ENCODE results near the gene NCK1. TPM values are rescaled to one million over a fixed set of nuclear protein-coding genes. Genes with fewer than 3 reads are reported as not detected.

The NCK1 gene
- total RNA-seq, 2 experiments from 2014 or later, result 31.9 to 34.7 TPM

DNA sequence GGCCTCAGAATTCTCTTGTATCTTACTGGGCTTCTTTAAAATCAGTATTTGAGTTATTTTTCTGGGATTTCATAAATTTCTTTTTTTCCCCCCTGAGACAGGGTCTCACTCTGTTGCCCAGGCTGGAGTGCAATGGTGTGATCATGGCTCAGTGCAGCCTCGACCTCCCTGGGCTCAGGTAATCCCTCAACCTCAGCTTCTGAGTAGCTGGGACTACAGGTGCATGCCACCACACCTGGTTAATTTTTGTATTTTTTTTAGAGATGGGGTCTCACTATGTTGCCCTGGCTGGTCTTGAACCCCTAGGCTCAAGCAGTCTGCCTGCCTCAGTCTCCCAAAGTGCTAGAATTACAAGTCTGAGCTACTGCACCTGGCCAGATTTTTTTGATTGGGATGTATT lies 43.5 kb downstream of the NCK1 start:
- no peak overlapping the region for H3K27ac Mint-ChIP-seq

GRCh38 chr3:136906725-136907124 lies 44.7 kb downstream of the NCK1 start:
- H3K4me3 Mint-ChIP-seq, result no peak overlapping the region
- peaks cover 20% of the 10 kb centered on the region for H3K9me3 Mint-ChIP-seq
- DNase-seq, result no peak
- peak overlapping the region; percentile 23 for H3K27ac Mint-ChIP-seq
- H3K27me3 Mint-ChIP-seq, result no peaks in the 10 kb centered on the region
- peaks cover 67% of the 10 kb centered on the region for H3K4me1 Mint-ChIP-seq (ENCODE audit: low read depth)
- intact Hi-C loops (cut with micrococcal nuclease), result no loop called here
- ATAC-seq, result no peak
- ChIA-PET CTCF (interaction anchor here (1.9 kb wide), 1 partner anchor 9 kb away, joined by 4 read pairs; no protein-coding TSS in a partner anchor), POLR2A (no interaction called here)
- peaks cover 45% of the 10 kb centered on the region for H3K36me3 Mint-ChIP-seq (ENCODE audit: low read depth)
- no peak for TF ChIP-seq CTCF (IDR thresholded peaks at IDR 0.05)

More for the DNA sequence above, 43.5 kb downstream of the NCK1 start:
- POLR2A ChIA-PET, result no interaction called here
- TF ChIP-seq CTCF (IDR thresholded peaks at IDR 0.05), result no peak
- H3K9me3 Mint-ChIP-seq, result peaks cover 25% of the 10 kb centered on the region
- DNase-seq (no peak), ATAC-seq (no peak)
- peaks cover 69% of the 10 kb centered on the region for H3K4me1 Mint-ChIP-seq (ENCODE audit: low read depth)
- intact Hi-C loops (cut with micrococcal nuclease), result no loop called here
- CTCF ChIA-PET, result interaction anchor here (1.9 kb wide), 1 partner anchor 8 kb away, joined by 4 read pairs; no protein-coding TSS in a partner anchor
- H3K4me3 Mint-ChIP-seq, result no peak overlapping the region
- no peaks in the 10 kb centered on the region for H3K27me3 Mint-ChIP-seq
- H3K36me3 Mint-ChIP-seq (ENCODE audit: low read depth), result peaks cover 46% of the 10 kb centered on the region

DNA sequence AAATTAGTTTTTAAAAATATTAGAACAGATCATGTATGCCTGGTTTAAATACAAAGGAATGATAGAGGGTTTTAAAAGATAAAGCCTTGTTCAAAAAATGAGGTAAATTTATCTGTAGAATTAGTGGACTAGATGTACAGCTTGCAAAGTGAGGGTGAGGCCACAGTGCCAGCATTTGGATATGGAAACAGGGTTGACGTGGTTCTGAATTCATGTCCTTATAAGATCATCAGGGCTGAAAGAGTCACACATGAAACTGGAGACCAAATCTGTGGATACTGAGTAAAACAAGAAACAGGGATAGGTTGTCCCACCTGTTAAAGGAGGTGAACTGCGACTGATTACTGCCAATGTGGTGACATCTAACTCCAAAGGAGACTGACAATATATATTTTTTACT lies 46.3 kb downstream of the NCK1 start:
- Mint-ChIP-seq H3K27me3 (no peaks in the 10 kb centered on the region), H3K9me3 (peaks cover 15% of the 10 kb centered on the region), H3K4me1 (ENCODE audit: low read depth) (peaks cover 71% of the 10 kb centered on the region), H3K4me3 (no peak overlapping the region), H3K36me3 (ENCODE audit: low read depth) (peaks cover 45% of the 10 kb centered on the region), H3K27ac (peak overlapping the region; percentile 80)
- ChIA-PET CTCF (no interaction called here), POLR2A (no interaction called here)
- ATAC-seq (no peak), DNase-seq (no peak)
- intact Hi-C loops (cut with micrococcal nuclease), result no loop called here
- no peak for TF ChIP-seq CTCF (IDR thresholded peaks at IDR 0.05)

DNA sequence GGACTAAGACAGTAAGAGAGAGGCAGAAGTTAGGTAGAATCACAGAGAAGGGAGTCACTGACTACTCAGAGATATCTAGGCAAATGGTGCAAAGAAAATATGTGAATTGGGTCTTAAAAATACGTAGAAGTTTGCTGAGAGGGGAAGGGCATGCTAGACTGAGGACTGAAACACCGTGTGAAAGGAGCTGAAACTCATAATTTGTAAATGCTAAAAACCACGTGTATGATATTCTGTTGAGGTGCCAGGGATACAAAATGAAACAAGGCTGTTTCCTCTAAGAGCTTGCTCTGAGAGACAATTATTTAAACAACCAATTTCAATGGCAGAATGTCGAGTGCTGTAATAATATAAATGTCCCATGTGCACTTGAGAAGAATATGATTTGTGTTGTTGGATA lies 47.2 kb downstream of the NCK1 start:
- peaks cover 10% of the 10 kb centered on the region for H3K9me3 Mint-ChIP-seq
- H3K4me1 Mint-ChIP-seq (ENCODE audit: low read depth), result peaks cover 73% of the 10 kb centered on the region
- H3K27ac Mint-ChIP-seq, result peak overlapping the region; percentile 80
- no peak for TF ChIP-seq CTCF (IDR thresholded peaks at IDR 0.05)
- ATAC-seq (peak; percentile 48), DNase-seq (no peak)
- ChIA-PET POLR2A (interaction anchor here (1.2 to 1.3 kb wide), 2 partner anchors 10 to 47 kb away, joined by 3 to 5 read pairs; partner anchors contain the start of gene NCK1), CTCF (interaction anchor here (1.1 to 1.4 kb wide), 2 partner anchors 11 to 25 kb away, joined by 3 to 4 read pairs; no protein-coding TSS in a partner anchor)
- H3K36me3 Mint-ChIP-seq (ENCODE audit: low read depth), result peaks cover 43% of the 10 kb centered on the region
- no peaks in the 10 kb centered on the region for H3K27me3 Mint-ChIP-seq
- peak overlapping the region; percentile 9 for H3K4me3 Mint-ChIP-seq
- intact Hi-C loops (cut with micrococcal nuclease), result no loop called here

DNA sequence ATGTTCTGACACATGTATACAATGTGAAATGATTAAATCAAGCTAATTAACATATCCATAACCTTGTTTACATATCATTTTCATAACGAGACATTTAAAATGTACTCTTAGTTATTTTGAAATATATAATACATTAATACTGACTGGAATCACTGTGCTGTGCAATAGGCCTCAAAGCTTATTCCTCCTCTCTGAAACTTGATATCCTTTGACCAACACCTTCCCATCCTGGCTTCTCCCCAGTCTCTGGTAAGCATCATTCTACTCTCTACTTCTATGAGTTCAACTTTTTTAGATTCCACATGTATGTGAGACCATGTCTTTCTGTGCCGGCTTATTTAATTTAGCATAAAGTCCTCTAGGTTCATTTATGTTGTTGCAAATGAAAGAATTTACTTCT lies 48.7 kb downstream of the NCK1 start:
- Mint-ChIP-seq H3K4me1 (ENCODE audit: low read depth) (peaks cover 86% of the 10 kb centered on the region), H3K27me3 (no peaks in the 10 kb centered on the region), H3K27ac (no peak overlapping the region), H3K9me3 (peaks cover 7% of the 10 kb centered on the region), H3K36me3 (ENCODE audit: low read depth) (peaks cover 39% of the 10 kb centered on the region), H3K4me3 (no peak overlapping the region)
- no peak for ATAC-seq
- intact Hi-C loops (cut with micrococcal nuclease), result no loop called here
- no peak for DNase-seq
- ChIA-PET POLR2A (interaction anchor here (1.0 to 1.3 kb wide), 2 partner anchors 49 to 158 kb away, joined by 4 to 5 read pairs; partner anchors contain the start of genes NCK1 and STAG1), CTCF (interaction anchor here (1.0 kb wide), 1 partner anchor 51 kb away, joined by 3 read pairs; no protein-coding TSS in a partner anchor)
- TF ChIP-seq CTCF (IDR thresholded peaks at IDR 0.05), result no peak
